ENCODE measurements around the gene PAMR1.

DNA sequence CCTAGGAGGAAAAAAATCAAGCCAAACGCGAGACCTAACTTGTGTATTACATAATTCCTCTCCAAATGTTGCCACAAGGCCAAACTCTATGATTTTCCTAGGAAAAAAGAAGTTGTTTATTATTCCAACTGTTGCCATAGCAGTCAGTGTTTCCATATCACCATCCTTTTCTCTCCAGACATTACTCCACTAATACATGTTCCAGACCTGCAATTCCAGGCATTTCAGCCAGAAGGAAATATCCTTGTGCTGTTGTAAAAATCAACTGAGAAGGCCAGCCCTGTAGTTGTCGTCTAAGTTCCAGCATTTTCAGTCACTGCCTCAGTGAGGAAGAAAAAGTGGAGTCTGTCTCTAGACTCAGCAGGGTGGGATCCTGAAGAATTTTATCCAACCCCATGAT lies 33.1 kb upstream of the PAMR1 start:
- TF ChIP-seq, protein P1, sequence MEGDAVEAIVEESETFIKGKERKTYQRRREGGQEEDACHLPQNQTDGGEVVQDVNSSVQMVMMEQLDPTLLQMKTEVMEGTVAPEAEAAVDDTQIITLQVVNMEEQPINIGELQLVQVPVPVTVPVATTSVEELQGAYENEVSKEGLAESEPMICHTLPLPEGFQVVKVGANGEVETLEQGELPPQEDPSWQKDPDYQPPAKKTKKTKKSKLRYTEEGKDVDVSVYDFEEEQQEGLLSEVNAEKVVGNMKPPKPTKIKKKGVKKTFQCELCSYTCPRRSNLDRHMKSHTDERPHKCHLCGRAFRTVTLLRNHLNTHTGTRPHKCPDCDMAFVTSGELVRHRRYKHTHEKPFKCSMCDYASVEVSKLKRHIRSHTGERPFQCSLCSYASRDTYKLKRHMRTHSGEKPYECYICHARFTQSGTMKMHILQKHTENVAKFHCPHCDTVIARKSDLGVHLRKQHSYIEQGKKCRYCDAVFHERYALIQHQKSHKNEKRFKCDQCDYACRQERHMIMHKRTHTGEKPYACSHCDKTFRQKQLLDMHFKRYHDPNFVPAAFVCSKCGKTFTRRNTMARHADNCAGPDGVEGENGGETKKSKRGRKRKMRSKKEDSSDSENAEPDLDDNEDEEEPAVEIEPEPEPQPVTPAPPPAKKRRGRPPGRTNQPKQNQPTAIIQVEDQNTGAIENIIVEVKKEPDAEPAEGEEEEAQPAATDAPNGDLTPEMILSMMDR (IDR thresholded peaks at IDR 0.05): no peak
- TF ChIP-seq POLR2A (IDR thresholded peaks at IDR 0.05): no peak

All from lower leg skin (tissue), 3 donors.